Measurements from ENCODE around the gene ANGPTL4. TPM values are rescaled to one million over a fixed set of nuclear protein-coding genes. Genes with fewer than 3 reads are reported as not detected.
"Not testable (repeated sequence)": the region's sequence is repeated elsewhere in the genome, so short reads cannot be mapped to it uniquely, and the experiment has no call there.

The ANGPTL4 gene, protein sequence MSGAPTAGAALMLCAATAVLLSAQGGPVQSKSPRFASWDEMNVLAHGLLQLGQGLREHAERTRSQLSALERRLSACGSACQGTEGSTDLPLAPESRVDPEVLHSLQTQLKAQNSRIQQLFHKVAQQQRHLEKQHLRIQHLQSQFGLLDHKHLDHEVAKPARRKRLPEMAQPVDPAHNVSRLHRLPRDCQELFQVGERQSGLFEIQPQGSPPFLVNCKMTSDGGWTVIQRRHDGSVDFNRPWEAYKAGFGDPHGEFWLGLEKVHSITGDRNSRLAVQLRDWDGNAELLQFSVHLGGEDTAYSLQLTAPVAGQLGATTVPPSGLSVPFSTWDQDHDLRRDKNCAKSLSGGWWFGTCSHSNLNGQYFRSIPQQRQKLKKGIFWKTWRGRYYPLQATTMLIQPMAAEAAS
- total RNA-seq = 22.4 and 31.4 TPM in 2 replicates

- no peak for DNase-seq (ENCODE audit: low read depth)
- Histone ChIP-seq H3K27me3 (ENCODE audit: control insufficient read depth, insufficient read depth, low read length) (no peaks in the 10 kb centered on the region), H3K36me3 (ENCODE audit: control insufficient read depth, insufficient read depth, low read length) (no peaks in the 10 kb centered on the region), H3K4me3 (ENCODE audit: low read depth, low read length) (peak within 1 kb of the TSS; percentile 45)
- TF ChIP-seq CTCF (IDR thresholded peaks at IDR 0.05; ENCODE audit: insufficient read depth, low read length, poor library complexity, severe bottlenecking) = peak; percentile 33
Observed at GRCh38 chr19:8363803-8364771, at the start of gene ANGPTL4. TSS of gene ANGPTL4 (plus strand) at chr19:8364155. CDS start at chr19:8364322, 167 bp downstream.

- not testable (repeated sequence) for H3K27me3 ChIP-seq (ENCODE audit: control insufficient read depth, insufficient read depth, low read length); DNase-seq (ENCODE audit: low read depth); H3K4me3 ChIP-seq (ENCODE audit: low read depth, low read length); H3K36me3 ChIP-seq (ENCODE audit: control insufficient read depth, insufficient read depth, low read length)
Observed at GRCh38 chr19:8314981-8315640, 48.8 kb upstream of the ANGPTL4 start.

DNA sequence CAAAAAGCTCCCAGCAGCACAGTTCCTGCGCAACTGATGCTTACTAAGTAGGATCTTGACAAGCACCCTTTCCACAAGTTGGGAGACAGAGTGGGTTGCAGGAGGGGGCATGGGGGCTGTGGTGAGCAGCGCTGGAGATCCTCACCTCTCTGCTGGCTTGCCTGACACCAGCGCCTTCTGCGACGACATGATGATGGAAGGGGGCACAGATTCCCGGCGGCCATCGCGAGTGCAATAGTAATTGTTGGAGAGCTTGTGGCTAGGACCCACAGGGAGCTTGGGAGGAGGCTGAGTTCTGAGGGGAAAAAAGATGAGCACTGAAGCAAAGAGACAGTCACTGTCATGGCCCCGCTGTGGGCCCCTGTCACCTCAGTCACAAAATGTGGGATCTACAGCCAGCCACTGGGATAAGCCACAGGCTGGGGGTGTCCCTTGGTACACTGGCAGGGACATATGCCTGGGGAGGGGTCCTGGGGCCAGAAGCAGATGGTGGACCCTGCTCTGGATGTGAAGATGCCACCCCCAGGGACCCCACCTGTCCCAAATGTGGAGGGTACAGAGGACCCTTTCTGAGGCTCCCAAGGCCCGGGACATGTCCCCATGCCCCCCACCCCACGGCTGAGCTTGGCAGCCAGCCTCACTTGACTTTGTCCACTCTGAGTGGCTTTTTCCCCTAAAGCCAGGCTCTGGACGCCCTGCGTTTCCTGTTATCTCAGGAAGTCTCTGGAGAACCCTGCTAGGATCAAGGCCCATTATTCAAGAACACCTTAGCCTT is 47.4 kb upstream of the ANGPTL4 start:
- H3K27me3 ChIP-seq (ENCODE audit: control insufficient read depth, insufficient read depth, low read length) = no peaks in the 10 kb centered on the region
- no peak overlapping the region for H3K4me3 ChIP-seq (ENCODE audit: low read depth, low read length)
- no peaks in the 10 kb centered on the region for H3K36me3 ChIP-seq (ENCODE audit: control insufficient read depth, insufficient read depth, low read length)
- DNase-seq (ENCODE audit: low read depth) = no peak
- TF ChIP-seq CTCF (IDR thresholded peaks at IDR 0.05; ENCODE audit: insufficient read depth, low read length, poor library complexity, severe bottlenecking) = no peak

GRCh38 chr19:8318835-8319234 is 45.1 kb upstream of the ANGPTL4 start:
- DNase-seq (ENCODE audit: low read depth); H3K27me3 ChIP-seq (ENCODE audit: control insufficient read depth, insufficient read depth, low read length); H3K36me3 ChIP-seq (ENCODE audit: control insufficient read depth, insufficient read depth, low read length); H3K4me3 ChIP-seq (ENCODE audit: low read depth, low read length): not testable (repeated sequence)

- no peak for DNase-seq (ENCODE audit: low read depth)
- no peak for TF ChIP-seq CTCF (IDR thresholded peaks at IDR 0.05; ENCODE audit: insufficient read depth, low read length, poor library complexity, severe bottlenecking)
- H3K27me3 ChIP-seq (ENCODE audit: control insufficient read depth, insufficient read depth, low read length) = no peaks in the 10 kb centered on the region
- no peaks in the 10 kb centered on the region for H3K36me3 ChIP-seq (ENCODE audit: control insufficient read depth, insufficient read depth, low read length)
- peak overlapping the region; percentile 76 for H3K4me3 ChIP-seq (ENCODE audit: low read depth, low read length)
Observed at GRCh38 chr19:8319807-8320520, 44.0 kb upstream of the ANGPTL4 start.

GRCh38 chr19:8320564-8321066 is 43.3 kb upstream of the ANGPTL4 start:
- TF ChIP-seq CTCF (IDR thresholded peaks at IDR 0.05; ENCODE audit: insufficient read depth, low read length, poor library complexity, severe bottlenecking) = no peak
- no peak for DNase-seq (ENCODE audit: low read depth)
- Histone ChIP-seq H3K4me3 (ENCODE audit: low read depth, low read length) (peak overlapping the region; percentile 76), H3K27me3 (ENCODE audit: control insufficient read depth, insufficient read depth, low read length) (no peaks in the 10 kb centered on the region), H3K36me3 (ENCODE audit: control insufficient read depth, insufficient read depth, low read length) (no peaks in the 10 kb centered on the region)
